ENCODE data around the gene MS4A4E. TPM values are rescaled to one million over a fixed set of nuclear protein-coding genes. Genes with fewer than 3 reads are reported as not detected.

MS4A4E gene
- total and polyA plus RNA-seq, 2 experiments from 2014 or later, result not detected

- Histone ChIP-seq H3K27me3 (no peaks in the 10 kb centered on the region), H3K27ac (no peak overlapping the region), H3K9me3 (ENCODE audit: low read depth) (no peaks in the 10 kb centered on the region), H3K4me3 (no peak overlapping the region), H3K4me1 (ENCODE audit: low read depth) (peaks cover 5% of the 10 kb centered on the region), H3K36me3 (no peaks in the 10 kb centered on the region)
- DNase-seq (ENCODE audit: low read depth in 1 of 2, low spot score in 1 of 2), result no peak
- no peak for TF ChIP-seq CTCF (IDR thresholded peaks at IDR 0.05; ENCODE audit: low read depth, low read length)
Observed at GRCh38 chr11:60168306-60168705, 74.6 kb downstream of the MS4A4E start.

GRCh38 chr11:60165951-60166350, 77.0 kb downstream of the MS4A4E start:
- H3K4me1 ChIP-seq (ENCODE audit: low read depth), result no peaks in the 10 kb centered on the region
- H3K27ac ChIP-seq, result no peak overlapping the region
- H3K9me3 ChIP-seq (ENCODE audit: low read depth), result no peaks in the 10 kb centered on the region
- no peak for DNase-seq (ENCODE audit: low read depth in 1 of 2, low spot score in 1 of 2)
- no peaks in the 10 kb centered on the region for H3K27me3 ChIP-seq
- no peaks in the 10 kb centered on the region for H3K36me3 ChIP-seq
- TF ChIP-seq CTCF (IDR thresholded peaks at IDR 0.05; ENCODE audit: low read depth, low read length), result no peak
- H3K4me3 ChIP-seq, result no peak overlapping the region

- no peaks in the 10 kb centered on the region for H3K27me3 ChIP-seq
- DNase-seq (ENCODE audit: low read depth in 1 of 2, low spot score in 1 of 2), result no peak
- H3K27ac ChIP-seq, result no peak overlapping the region
- no peaks in the 10 kb centered on the region for H3K36me3 ChIP-seq
- no peak overlapping the region for H3K4me3 ChIP-seq
- H3K9me3 ChIP-seq (ENCODE audit: low read depth), result no peaks in the 10 kb centered on the region
- H3K4me1 ChIP-seq (ENCODE audit: low read depth), result no peaks in the 10 kb centered on the region
- TF ChIP-seq CTCF (IDR thresholded peaks at IDR 0.05; ENCODE audit: low read depth, low read length), result no peak
Observed at GRCh38 chr11:60165538-60165937, 77.4 kb downstream of the MS4A4E start.

GRCh38 chr11:60164550-60165075, 78.3 kb downstream of the MS4A4E start:
- no peaks in the 10 kb centered on the region for H3K27me3 ChIP-seq
- no peak for TF ChIP-seq CTCF (IDR thresholded peaks at IDR 0.05; ENCODE audit: low read depth, low read length)
- H3K9me3 ChIP-seq (ENCODE audit: low read depth), result no peaks in the 10 kb centered on the region
- H3K4me1 ChIP-seq (ENCODE audit: low read depth), result no peaks in the 10 kb centered on the region
- no peaks in the 10 kb centered on the region for H3K36me3 ChIP-seq
- DNase-seq (ENCODE audit: low read depth in 1 of 2, low spot score in 1 of 2), result no peak
- H3K4me3 ChIP-seq, result no peak overlapping the region
- H3K27ac ChIP-seq, result no peak overlapping the region

GRCh38 chr11:60161766-60162165, 81.2 kb downstream of the MS4A4E start:
- DNase-seq (ENCODE audit: low read depth in 1 of 2, low spot score in 1 of 2), result no peak
- no peak for TF ChIP-seq CTCF (IDR thresholded peaks at IDR 0.05; ENCODE audit: low read depth, low read length)

GRCh38 chr11:60161107-60161506, 81.8 kb downstream of the MS4A4E start:
- H3K36me3 ChIP-seq, result no peaks in the 10 kb centered on the region
- no peak for DNase-seq (ENCODE audit: low read depth in 1 of 2, low spot score in 1 of 2)
- no peaks in the 10 kb centered on the region for H3K4me1 ChIP-seq (ENCODE audit: low read depth)
- TF ChIP-seq CTCF (IDR thresholded peaks at IDR 0.05; ENCODE audit: low read depth, low read length), result no peak
- H3K27me3 ChIP-seq, result no peaks in the 10 kb centered on the region
- H3K27ac ChIP-seq, result no peak overlapping the region
- H3K9me3 ChIP-seq (ENCODE audit: low read depth), result no peaks in the 10 kb centered on the region
- no peak overlapping the region for H3K4me3 ChIP-seq

More at GRCh38 chr11:60161766-60162165, 81.2 kb downstream of the MS4A4E start:
- H3K4me1 ChIP-seq (ENCODE audit: low read depth), result no peaks in the 10 kb centered on the region
- no peaks in the 10 kb centered on the region for H3K27me3 ChIP-seq
- H3K9me3 ChIP-seq (ENCODE audit: low read depth), result no peaks in the 10 kb centered on the region
- H3K27ac ChIP-seq, result no peak overlapping the region
- H3K36me3 ChIP-seq, result no peaks in the 10 kb centered on the region
- no peak overlapping the region for H3K4me3 ChIP-seq
